Kidney (tissue), 14 donors: Measurements from ENCODE around the gene SNRPD2. TPM values are rescaled to one million over a fixed set of nuclear protein-coding genes. Genes with fewer than 3 reads are reported as not detected.

Source experiments
- DNase-seq, 5 donors: peaks; one replicate each; pipeline ENCODE4 v3.0.0-alpha.2; 2013 to 2020
- FAIRE-seq: peaks from 2 replicates; lab custom pipeline; 2012; peaks lifted over from hg19 to GRCh38; lab: Jason Lieb, UNC
- H3K27ac ChIP-seq, 2 donors: one replicate each; pipeline ENCODE4 v1.7.0; 2013; ENCODE audit warnings: low read depth in 2 of 2, low read length in 2 of 2, inconsistent platforms in 1 of 2
- H3K27me3 ChIP-seq: one replicate; pipeline ENCODE4 v1.7.1; 2013; ENCODE audit warnings: low read length, inconsistent platforms; ENCODE audit not compliant: control insufficient read depth, insufficient read depth
- H3K36me3 ChIP-seq, 3 donors: one replicate each; pipeline versions ENCODE4 v1.7.0 to v1.7.1; 2013; ENCODE audit warnings: low read length in 3 of 3, control low read depth in 1 of 3, inconsistent platforms in 1 of 3; ENCODE audit not compliant: insufficient read depth in 3 of 3, control insufficient read depth in 2 of 3
- H3K4me1 ChIP-seq, 3 donors: one replicate each; pipeline versions ENCODE4 v1.7.0 to v1.7.1; 2013; ENCODE audit warnings: low read length in 3 of 3, inconsistent platforms in 1 of 3, low read depth in 1 of 3; ENCODE audit not compliant: control insufficient read depth in 2 of 3, insufficient read depth in 2 of 3
- H3K4me3 ChIP-seq, 3 donors: one replicate each; pipeline versions ENCODE4 v1.7.0 to v1.8.1; 2013; ENCODE audit warnings: low read length in 3 of 3, control low read depth in 1 of 3, inconsistent platforms in 1 of 3
- H3K9ac ChIP-seq, 3 donors: one replicate each; pipeline versions ENCODE4 v1.7.0 to v1.7.1; 2013; ENCODE audit warnings: low read length in 3 of 3, control low read depth in 1 of 3, inconsistent platforms in 1 of 3
- H3K9me3 ChIP-seq, 3 donors: one replicate each; pipeline versions ENCODE4 v1.7.0 to v1.7.1; 2013; ENCODE audit warnings: low read length in 3 of 3, control low read depth in 1 of 3, inconsistent platforms in 1 of 3; ENCODE audit not compliant: control insufficient read depth in 2 of 3, insufficient read depth in 1 of 3
- CTCF ChIP-seq: IDR thresholded peaks from 3 replicates; pipeline ENCODE4 v1.5.1; 2012; ENCODE audit warnings: mild to moderate bottlenecking, moderate library complexity, borderline replicate concordance; ENCODE audit not compliant: insufficient read depth; ENCODE audit errors: extremely low read depth
- intact Hi-C: fragments of 100-400 bp; cut with DNase I; formaldehyde crosslinking; loops from one replicate; pipeline ENCODE4 v1.11.1; 2022
- polyA plus RNA-seq: library from polyadenylated mRNA; stranded (reverse); fragments of 350-450 nt; fragmentation: Illumina TruSeq; extraction: RNeasy Lipid Tissue Mini Kit (QIAGEN cat#74804); gene quantifications from one replicate; pipeline ENCODE4 v1.2.3, GENCODE V29; 2014; ENCODE audit warnings: low read depth, low replicate concordance; ENCODE audit not compliant: insufficient read depth
- total RNA-seq: library from RNA; stranded (reverse); fragmentation: NEBNext Ultra II Directional; extraction: Animal tissue kit (Norgen Biotek cat#: 25700); gene quantifications from one replicate; pipeline ENCODE4 v1.2.1, GENCODE V29; 2021
- donor health status: control.
- donor health status: control.
- donor health status: control.
- donor health status: control.
- donor health status: control.
- donor health status: DM: yes; HTN: yes; CAD: no.
- donor health status: Normal renal cell carcinoma (clear cell type).

SNRPD2 gene
- total and polyA plus RNA-seq, 2 donors from 2014 or later = 252 to 358 TPM

- Histone ChIP-seq H3K27me3 (no peaks in the 10 kb centered on the region), H3K4me3 (no peak overlapping the region), H3K9me3 (no peaks in the 10 kb centered on the region), H3K9ac (no peak overlapping the region), H3K36me3 (peaks cover 0 to 2% (median 0%) of the 10 kb centered on the region in 3 donors), H3K27ac (no peak overlapping the region), H3K4me1 (peaks cover 0 to 9% (median 6%) of the 10 kb centered on the region in 3 donors)
- TF ChIP-seq CTCF = no peak
- DNase-seq (no peak), FAIRE-seq (no peak)
- intact Hi-C loops = no loop called here
Observed at GRCh38 chr19:45715139-45715538, 23.4 kb upstream of the SNRPD2 start.

GRCh38 chr19:45713141-45713540 lies 21.4 kb upstream of the SNRPD2 start:
- peak in 1 of 5 donors; percentile 74 for DNase-seq
- H3K36me3 ChIP-seq = no peaks in the 10 kb centered on the region
- no peaks in the 10 kb centered on the region for H3K27me3 ChIP-seq
- no peak overlapping the region for H3K9ac ChIP-seq
- FAIRE-seq = no peak
- TF ChIP-seq CTCF = no peak
- intact Hi-C loops = no loop called here
- H3K9me3 ChIP-seq = no peaks in the 10 kb centered on the region
- H3K27ac ChIP-seq = no peak overlapping the region
- H3K4me3 ChIP-seq = no peak overlapping the region
- peaks cover 0 to 7% (median 3%) of the 10 kb centered on the region in 3 donors for H3K4me1 ChIP-seq

- H3K27ac ChIP-seq = no peak overlapping the region
- FAIRE-seq (no peak), DNase-seq (peak in 1 of 5 donors; percentile 77)
- no peaks in the 10 kb centered on the region for H3K9me3 ChIP-seq
- no peaks in the 10 kb centered on the region for H3K27me3 ChIP-seq
- H3K4me1 ChIP-seq = peaks cover 0 to 4% (median 0%) of the 10 kb centered on the region in 3 donors
- intact Hi-C loops = no loop called here
- no peaks in the 10 kb centered on the region for H3K36me3 ChIP-seq
- no peak overlapping the region for H3K9ac ChIP-seq
- no peak overlapping the region for H3K4me3 ChIP-seq
- TF ChIP-seq CTCF = no peak
Observed at GRCh38 chr19:45712699-45713067, 20.9 kb upstream of the SNRPD2 start.
